Keratinocyte (primary cell): Measurements from ENCODE around the gene DCTN1.

Experiments used
- EZH2 ChIP-seq: IDR thresholded peaks from one replicate; pipeline ENCODE4 v1.6.1; 2012; ENCODE audit warnings: inconsistent platforms, mild to moderate bottlenecking, low read length, moderate library complexity
- TF ChIP-seq, protein P1 (sequence below), 3 experiments: IDR thresholded peaks in 1 of 3; conservative IDR thresholded peaks in 1 of 3; optimal IDR thresholded peaks in 1 of 3; 2 replicates in 2 of 3; 3 replicates in 1 of 3; pipeline versions ENCODE3 to v1.5.1; 2011; ENCODE audit warnings: low read length in 3 of 3, mild to moderate bottlenecking in 3 of 3, moderate library complexity in 2 of 3, control low read depth in 1 of 3, inconsistent platforms in 1 of 3; ENCODE audit not compliant: insufficient read depth in 2 of 3; ENCODE audit errors: extremely low read depth in 1 of 3

GRCh38 chr2:74349889-74350288, 30.2 kb downstream of the DCTN1 start:
- TF ChIP-seq, protein P1, sequence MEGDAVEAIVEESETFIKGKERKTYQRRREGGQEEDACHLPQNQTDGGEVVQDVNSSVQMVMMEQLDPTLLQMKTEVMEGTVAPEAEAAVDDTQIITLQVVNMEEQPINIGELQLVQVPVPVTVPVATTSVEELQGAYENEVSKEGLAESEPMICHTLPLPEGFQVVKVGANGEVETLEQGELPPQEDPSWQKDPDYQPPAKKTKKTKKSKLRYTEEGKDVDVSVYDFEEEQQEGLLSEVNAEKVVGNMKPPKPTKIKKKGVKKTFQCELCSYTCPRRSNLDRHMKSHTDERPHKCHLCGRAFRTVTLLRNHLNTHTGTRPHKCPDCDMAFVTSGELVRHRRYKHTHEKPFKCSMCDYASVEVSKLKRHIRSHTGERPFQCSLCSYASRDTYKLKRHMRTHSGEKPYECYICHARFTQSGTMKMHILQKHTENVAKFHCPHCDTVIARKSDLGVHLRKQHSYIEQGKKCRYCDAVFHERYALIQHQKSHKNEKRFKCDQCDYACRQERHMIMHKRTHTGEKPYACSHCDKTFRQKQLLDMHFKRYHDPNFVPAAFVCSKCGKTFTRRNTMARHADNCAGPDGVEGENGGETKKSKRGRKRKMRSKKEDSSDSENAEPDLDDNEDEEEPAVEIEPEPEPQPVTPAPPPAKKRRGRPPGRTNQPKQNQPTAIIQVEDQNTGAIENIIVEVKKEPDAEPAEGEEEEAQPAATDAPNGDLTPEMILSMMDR (optimal IDR thresholded peaks at IDR 0.05 in 1 of 3, IDR thresholded peaks at IDR 0.05 in 1 of 3, conservative IDR thresholded peaks at IDR 0.05 in 1 of 3; ENCODE audit: extremely low read depth in 1 of 3, insufficient read depth in 2 of 3, low read length in 3 of 3): no peak
- no peak for TF ChIP-seq EZH2
